MCF 10A (cell line): ENCODE results near the gene SLC49A3. TPM values are rescaled to one million over a fixed set of nuclear protein-coding genes. Genes with fewer than 3 reads are reported as not detected.
"Not testable (repeated sequence)": the region's sequence is repeated elsewhere in the genome, so short reads cannot be mapped to it uniquely, and the experiment has no call there.

Experiments used
- BruUV-seq: library from RNA; stranded (reverse); fragments of 400-500 nt; replicated peaks from 2 replicates; lab custom pipeline; 2021; lab: Mats Ljungman, UMichigan
- CTCF ChIA-PET: fragments of 300-600 bp; sonication (Branson Sonifier 250); formaldehyde crosslinking; extraction: SDS; loops from one replicate; lab custom pipeline; 2021; ENCODE audit warnings: antibody characterized with exemption, inconsistent platforms; lab: Yijun Ruan, JAX
- POLR2A ChIA-PET: fragments of 300-600, 350-650 bp; sonication (Branson Sonifier 250); formaldehyde crosslinking; extraction: SDS; loops from one replicate; lab custom pipeline; 2020; ENCODE audit warnings: antibody characterized with exemption, inconsistent platforms; lab: Yijun Ruan, JAX
- DNase-seq: peaks from one replicate; pipeline ENCODE4 v3.0.0-alpha.2; 2018; ENCODE audit not compliant: unreplicated experiment
- H3K27ac Mint-ChIP-seq: one replicate; pipeline ENCODE4 v1.8.0; 2022; ENCODE audit warnings: mild to moderate bottlenecking, low read depth, mixed read lengths; ENCODE audit not compliant: unreplicated experiment
- H3K27me3 Mint-ChIP-seq: one replicate; pipeline ENCODE4 v1.8.0; 2022; ENCODE audit warnings: mixed read lengths; ENCODE audit not compliant: insufficient read depth, unreplicated experiment
- H3K36me3 Mint-ChIP-seq: one replicate; pipeline ENCODE4 v1.8.0; 2022; ENCODE audit warnings: mild to moderate bottlenecking, moderate library complexity, mixed read lengths; ENCODE audit not compliant: insufficient read depth, unreplicated experiment
- H3K4me1 Mint-ChIP-seq: one replicate; pipeline ENCODE4 v1.8.0; 2022; ENCODE audit warnings: mixed read lengths; ENCODE audit not compliant: insufficient read depth, unreplicated experiment
- H3K4me3 Mint-ChIP-seq: one replicate; pipeline ENCODE4 v1.8.0; 2022; ENCODE audit warnings: mild to moderate bottlenecking, moderate library complexity, mixed read lengths; ENCODE audit not compliant: unreplicated experiment
- H3K9me3 Mint-ChIP-seq: one replicate; pipeline ENCODE4 v1.8.0; 2022; ENCODE audit warnings: mixed read lengths; ENCODE audit not compliant: unreplicated experiment
- CTCF ChIP-seq: fragments of 200-600 bp; IDR thresholded peaks from one replicate; pipeline ENCODE4 v1.8.0; 2022; ENCODE audit warnings: antibody characterized with exemption, mild to moderate bottlenecking; ENCODE audit not compliant: unreplicated experiment
- intact Hi-C: fragments of 100-400 bp; cut with micrococcal nuclease; formaldehyde crosslinking; loops from 2 replicates; pipeline ENCODE4 v1.14.1; 2022
- total RNA-seq: library from RNA; stranded (reverse); gene quantifications from 2 replicates; pipeline ENCODE4 v1.2.3, GENCODE V29; 2022

SLC49A3 gene
- total RNA-seq, 1 experiment from 2014 or later: not detected

- no TSS peak for BruUV-seq
- CTCF ChIA-PET: interaction anchor here (0.6 kb wide), 1 partner anchor 38 kb away, joined by 3 read pairs; no protein-coding TSS in a partner anchor
- H3K36me3 Mint-ChIP-seq: no peaks in the 10 kb centered on the region
- no peak for TF ChIP-seq CTCF
- no peaks in the 10 kb centered on the region for H3K9me3 Mint-ChIP-seq
- H3K27ac Mint-ChIP-seq: no peak overlapping the region
- intact Hi-C loops: no loop called here
- no peak for DNase-seq
- peaks cover 21% of the 10 kb centered on the region for H3K27me3 Mint-ChIP-seq
- no peak overlapping the region for H3K4me3 Mint-ChIP-seq
- peaks cover 4% of the 10 kb centered on the region for H3K4me1 Mint-ChIP-seq
- POLR2A ChIA-PET: no interaction called here
Observed at GRCh38 chr4:648579-649292, 40.2 kb downstream of the SLC49A3 start.

- Mint-ChIP-seq H3K27ac (no peak overlapping the region), H3K9me3 (no peaks in the 10 kb centered on the region), H3K36me3 (no peaks in the 10 kb centered on the region), H3K27me3 (peaks cover 21% of the 10 kb centered on the region), H3K4me1 (peaks cover 4% of the 10 kb centered on the region), H3K4me3 (no peak overlapping the region)
- BruUV-seq: no TSS peak
- ChIA-PET POLR2A (no interaction called here), CTCF (no interaction called here)
- DNase-seq: no peak
- intact Hi-C loops: no loop called here
- no peak for TF ChIP-seq CTCF
Observed at GRCh38 chr4:647481-647880, 41.5 kb downstream of the SLC49A3 start.

GRCh38 chr4:646460-646859 lies 42.5 kb downstream of the SLC49A3 start:
- POLR2A ChIA-PET: no interaction called here
- intact Hi-C loops: no loop called here

GRCh38 chr4:642366-642765 lies 46.6 kb downstream of the SLC49A3 start:
- H3K9me3 Mint-ChIP-seq, DNase-seq, H3K4me3 Mint-ChIP-seq, H3K4me1 Mint-ChIP-seq, H3K36me3 Mint-ChIP-seq, BruUV-seq, intact Hi-C loops, H3K27ac Mint-ChIP-seq, POLR2A ChIA-PET: not testable (repeated sequence)
- H3K27me3 Mint-ChIP-seq: peaks cover 45% of the 10 kb centered on the region
- CTCF ChIA-PET: interaction anchor here (0.9 kb wide), 1 partner anchor 22 kb away, joined by 3 read pairs; no protein-coding TSS in a partner anchor

More at GRCh38 chr4:646460-646859, 42.5 kb downstream of the SLC49A3 start:
- no peak for TF ChIP-seq CTCF
- no TSS peak for BruUV-seq
- no peak overlapping the region for H3K27ac Mint-ChIP-seq
- DNase-seq: no peak
- H3K36me3 Mint-ChIP-seq: no peaks in the 10 kb centered on the region
- peaks cover 21% of the 10 kb centered on the region for H3K27me3 Mint-ChIP-seq
- CTCF ChIA-PET: no interaction called here
- H3K4me1 Mint-ChIP-seq: peaks cover 4% of the 10 kb centered on the region
- H3K4me3 Mint-ChIP-seq: no peak overlapping the region
- H3K9me3 Mint-ChIP-seq: no peaks in the 10 kb centered on the region
